ACC112 (cell line): Measurements from ENCODE around the gene LRRC3.

Source experiments
- H2AFZ ChIP-seq: fragments of 200-600 bp; sonication (generic); one replicate; pipeline ENCODE4 v1.6.0; 2017; ENCODE audit warnings: antibody characterized with exemption, low read length; ENCODE audit not compliant: unreplicated experiment
- H3K27ac ChIP-seq: fragments of 200-600 bp; sonication (generic); 2 replicates; pipeline ENCODE4 v1.5.1; 2014; ENCODE audit warnings: low read depth, mild to moderate bottlenecking, antibody characterized with exemption, low read length, moderate library complexity
- H3K27me3 ChIP-seq: fragments of 200-600 bp; sonication (generic); 2 replicates; pipeline ENCODE4 v1.6.1; 2014; ENCODE audit warnings: mild to moderate bottlenecking, antibody characterized with exemption, low read length, moderate library complexity, mixed read lengths; ENCODE audit not compliant: insufficient read depth
- H3K36me3 ChIP-seq: fragments of 200-600 bp; sonication (generic); 2 replicates; pipeline ENCODE4 v1.6.1; 2016; ENCODE audit warnings: mild to moderate bottlenecking, antibody characterized with exemption, low read length, moderate library complexity, mixed read lengths; ENCODE audit not compliant: insufficient read depth
- H3K4me1 ChIP-seq: fragments of 200-600 bp; sonication (generic); one replicate; pipeline ENCODE4 v1.6.1; 2016; ENCODE audit warnings: low read length, mixed read lengths; ENCODE audit not compliant: insufficient read depth, unreplicated experiment, control insufficient read depth
- H3K4me3 ChIP-seq: fragments of 200-600 bp; sonication (generic); 2 replicates; pipeline ENCODE4 v1.5.1; 2014; ENCODE audit warnings: mild to moderate bottlenecking, low read depth, low read length
- H3K79me2 ChIP-seq: fragments of 200-600 bp; sonication (generic); one replicate; pipeline ENCODE4 v1.6.0; 2016; ENCODE audit warnings: low read length; ENCODE audit not compliant: control insufficient read depth, unreplicated experiment, insufficient read depth

Gene LRRC3

GRCh38 chr21:44434568-44434925 lies 20.8 kb upstream of the LRRC3 start:
- Histone ChIP-seq H2AFZ (no peak overlapping the region), H3K27ac (no peak overlapping the region), H3K27me3 (no peaks in the 10 kb centered on the region), H3K4me3 (no peak overlapping the region), H3K79me2 (no peaks in the 10 kb centered on the region), H3K36me3 (no peaks in the 10 kb centered on the region), H3K4me1 (no peaks in the 10 kb centered on the region)

- H3K36me3 ChIP-seq, result no peaks in the 10 kb centered on the region
- H3K27ac ChIP-seq, result no peak overlapping the region
- no peaks in the 10 kb centered on the region for H3K4me1 ChIP-seq
- no peak overlapping the region for H3K4me3 ChIP-seq
- no peak overlapping the region for H2AFZ ChIP-seq
- H3K27me3 ChIP-seq, result no peaks in the 10 kb centered on the region
- H3K79me2 ChIP-seq, result no peaks in the 10 kb centered on the region
Observed at GRCh38 chr21:44434936-44435635, 20.2 kb upstream of the LRRC3 start.

GRCh38 chr21:44436111-44436611 lies 19.1 kb upstream of the LRRC3 start:
- Histone ChIP-seq H3K36me3 (no peaks in the 10 kb centered on the region), H3K4me1 (no peaks in the 10 kb centered on the region), H3K27ac (no peak overlapping the region), H3K27me3 (no peaks in the 10 kb centered on the region), H3K79me2 (no peaks in the 10 kb centered on the region), H2AFZ (no peak overlapping the region), H3K4me3 (no peak overlapping the region)

- H3K27ac ChIP-seq, result no peak overlapping the region
Observed at GRCh38 chr21:44436958-44437357, 18.4 kb upstream of the LRRC3 start.

GRCh38 chr21:44437371-44437695 lies 18.0 kb upstream of the LRRC3 start:
- Histone ChIP-seq H3K36me3 (no peaks in the 10 kb centered on the region), H3K27me3 (no peaks in the 10 kb centered on the region; the same call in 1 of the 2 replicates), H3K27ac (no peak overlapping the region), H3K4me3 (no peak overlapping the region), H3K4me1 (no peaks in the 10 kb centered on the region), H2AFZ (no peak overlapping the region), H3K79me2 (no peaks in the 10 kb centered on the region)

More at GRCh38 chr21:44436958-44437357, 18.4 kb upstream of the LRRC3 start:
- Histone ChIP-seq H3K36me3 (no peaks in the 10 kb centered on the region), H3K27me3 (no peaks in the 10 kb centered on the region; the same call in 1 of the 2 replicates), H3K4me3 (no peak overlapping the region), H3K4me1 (no peaks in the 10 kb centered on the region), H3K79me2 (no peaks in the 10 kb centered on the region), H2AFZ (no peak overlapping the region)

GRCh38 chr21:44437696-44438431 lies 17.4 kb upstream of the LRRC3 start:
- Histone ChIP-seq H3K27ac (no peak overlapping the region), H3K27me3 (no peaks in the 10 kb centered on the region; the same call in 1 of the 2 replicates), H3K79me2 (no peaks in the 10 kb centered on the region), H3K4me3 (no peak overlapping the region), H3K36me3 (no peaks in the 10 kb centered on the region), H3K4me1 (no peaks in the 10 kb centered on the region), H2AFZ (no peak overlapping the region)

- no peaks in the 10 kb centered on the region for H3K4me1 ChIP-seq
- H2AFZ ChIP-seq, result no peak overlapping the region
Observed at GRCh38 chr21:44438531-44439210, 16.6 kb upstream of the LRRC3 start.

GRCh38 chr21:44439211-44439600 lies 16.1 kb upstream of the LRRC3 start:
- peaks cover under 1% of the 10 kb centered on the region for H3K27me3 ChIP-seq
- H2AFZ ChIP-seq, result no peak overlapping the region
- no peaks in the 10 kb centered on the region for H3K36me3 ChIP-seq
- no peak overlapping the region for H3K27ac ChIP-seq
- no peaks in the 10 kb centered on the region for H3K79me2 ChIP-seq
- no peaks in the 10 kb centered on the region for H3K4me1 ChIP-seq
- no peak overlapping the region for H3K4me3 ChIP-seq

More at GRCh38 chr21:44438531-44439210, 16.6 kb upstream of the LRRC3 start:
- no peak overlapping the region for H3K27ac ChIP-seq
- no peaks in the 10 kb centered on the region for H3K79me2 ChIP-seq
- no peak overlapping the region for H3K4me3 ChIP-seq
- no peaks in the 10 kb centered on the region for H3K36me3 ChIP-seq
- no peaks in the 10 kb centered on the region; the same call in 1 of the 2 replicates for H3K27me3 ChIP-seq

GRCh38 chr21:44440241-44441040 lies 14.9 kb upstream of the LRRC3 start:
- H3K79me2 ChIP-seq, result no peaks in the 10 kb centered on the region
- no peaks in the 10 kb centered on the region for H3K36me3 ChIP-seq
- peaks cover 12% of the 10 kb centered on the region for H3K27me3 ChIP-seq
- no peaks in the 10 kb centered on the region for H3K4me1 ChIP-seq
- H3K27ac ChIP-seq, result no peak overlapping the region
- H2AFZ ChIP-seq, result no peak overlapping the region
- H3K4me3 ChIP-seq, result no peak overlapping the region

- H3K4me3 ChIP-seq, result no peak overlapping the region
- H2AFZ ChIP-seq, result no peak overlapping the region
- no peaks in the 10 kb centered on the region for H3K36me3 ChIP-seq
- no peaks in the 10 kb centered on the region for H3K4me1 ChIP-seq
- H3K27ac ChIP-seq, result no peak overlapping the region
- peaks cover 12% of the 10 kb centered on the region for H3K27me3 ChIP-seq
- H3K79me2 ChIP-seq, result no peaks in the 10 kb centered on the region
Observed at GRCh38 chr21:44441041-44441400, 14.3 kb upstream of the LRRC3 start.
